ENCODE results near the gene MR1. TPM values are rescaled to one million over a fixed set of nuclear protein-coding genes. Genes with fewer than 3 reads are reported as not detected.

The MR1 gene
- total RNA-seq, 2 experiments from 2014 or later: 16.2 to 18.1 TPM

GRCh38 chr1:181064011-181064623 lies 30.3 kb downstream of the MR1 start:
- Histone ChIP-seq H3K4me3 (ENCODE audit: low read length) (no peak overlapping the region), H3K27ac (ENCODE audit: low read depth in 1 of 2, low read length in 2 of 2) (no peak overlapping the region), H3K4me1 (ENCODE audit: insufficient read depth, low read length) (peaks cover 13% of the 10 kb centered on the region), H3K9me3 (ENCODE audit: control insufficient read depth in 1 of 2, insufficient read depth in 1 of 2, low read length in 2 of 2) (peaks cover 5 to 9% of the 10 kb centered on the region in 2 experiments), H3K27me3 (ENCODE audit: control insufficient read depth in 1 of 2, insufficient read depth in 2 of 2, low read length in 2 of 2) (no peaks in the 10 kb centered on the region), H3K36me3 (ENCODE audit: insufficient read depth, low read length) (peaks cover 2% of the 10 kb centered on the region)
- Mint-ChIP-seq H3K4me1 (ENCODE audit: low read depth) (peaks cover 26% of the 10 kb centered on the region), H3K4me3 (no peak overlapping the region), H3K36me3 (ENCODE audit: low read depth) (peaks cover 16% of the 10 kb centered on the region), H3K27ac (no peak overlapping the region), H3K27me3 (no peaks in the 10 kb centered on the region), H3K9me3 (no peaks in the 10 kb centered on the region)
- ChIA-PET CTCF (interaction anchor here (1.8 kb wide), 1 partner anchor 78 kb away, joined by 6 read pairs; no protein-coding TSS in a partner anchor), POLR2A (no interaction called here)
- intact Hi-C loops (cut with DNase I, micrococcal nuclease): no loop called here
- DNase-seq (no peak), ATAC-seq (ENCODE audit: poor library complexity) (no peak)
- no peak for TF ChIP-seq CTCF (IDR thresholded peaks at IDR 0.05)

GRCh38 chr1:181064702-181065101 lies 30.9 kb downstream of the MR1 start:
- Histone ChIP-seq H3K27ac (ENCODE audit: low read depth in 1 of 2, low read length in 2 of 2) (no peak overlapping the region), H3K4me1 (ENCODE audit: insufficient read depth, low read length) (peaks cover 13% of the 10 kb centered on the region), H3K36me3 (ENCODE audit: insufficient read depth, low read length) (no peaks in the 10 kb centered on the region), H3K27me3 (ENCODE audit: control insufficient read depth in 1 of 2, insufficient read depth in 2 of 2, low read length in 2 of 2) (no peaks in the 10 kb centered on the region), H3K4me3 (ENCODE audit: low read length) (no peak overlapping the region), H3K9me3 (ENCODE audit: control insufficient read depth in 1 of 2, insufficient read depth in 1 of 2, low read length in 2 of 2) (peaks cover 0 to 3% of the 10 kb centered on the region in 2 experiments)
- ChIA-PET POLR2A (no interaction called here), CTCF (no interaction called here)
- no peak overlapping the region for H3K4me3 Mint-ChIP-seq
- intact Hi-C loops (cut with DNase I, micrococcal nuclease): no loop called here
- ATAC-seq (ENCODE audit: poor library complexity): no peak
- peaks cover 10% of the 10 kb centered on the region for H3K36me3 Mint-ChIP-seq (ENCODE audit: low read depth)
- peaks cover 26% of the 10 kb centered on the region for H3K4me1 Mint-ChIP-seq (ENCODE audit: low read depth)
- DNase-seq: no peak
- H3K9me3 Mint-ChIP-seq: no peaks in the 10 kb centered on the region
- no peak for TF ChIP-seq CTCF (IDR thresholded peaks at IDR 0.05)
- no peak overlapping the region for H3K27ac Mint-ChIP-seq
- H3K27me3 Mint-ChIP-seq: no peaks in the 10 kb centered on the region

- intact Hi-C loops (cut with DNase I, micrococcal nuclease): no loop called here
- peaks cover 17% of the 10 kb centered on the region for H3K27me3 Mint-ChIP-seq
- peaks cover 0 to 6% of the 10 kb centered on the region in 2 experiments for H3K27me3 ChIP-seq (ENCODE audit: control insufficient read depth in 1 of 2, insufficient read depth in 2 of 2, low read length in 2 of 2)
- H3K27ac ChIP-seq (ENCODE audit: low read depth in 1 of 2, low read length in 2 of 2): no peak overlapping the region
- no peak overlapping the region for H3K4me3 ChIP-seq (ENCODE audit: low read length)
- ATAC-seq (ENCODE audit: poor library complexity) (no peak), DNase-seq (no peak)
- H3K9me3 Mint-ChIP-seq: no peaks in the 10 kb centered on the region
- no peaks in the 10 kb centered on the region for H3K4me1 Mint-ChIP-seq (ENCODE audit: low read depth)
- ChIA-PET POLR2A (no interaction called here), CTCF (no interaction called here)
- no peak overlapping the region for H3K27ac Mint-ChIP-seq
- no peaks in the 10 kb centered on the region for H3K36me3 Mint-ChIP-seq (ENCODE audit: low read depth)
- H3K4me1 ChIP-seq (ENCODE audit: insufficient read depth, low read length): no peaks in the 10 kb centered on the region
- H3K9me3 ChIP-seq (ENCODE audit: control insufficient read depth in 1 of 2, insufficient read depth in 1 of 2, low read length in 2 of 2): no peaks in the 10 kb centered on the region
- TF ChIP-seq CTCF (IDR thresholded peaks at IDR 0.05): no peak
- no peaks in the 10 kb centered on the region for H3K36me3 ChIP-seq (ENCODE audit: insufficient read depth, low read length)
- no peak overlapping the region for H3K4me3 Mint-ChIP-seq
Observed at GRCh38 chr1:181073638-181074037, 39.9 kb downstream of the MR1 start.
